ENCODE results near the gene UBE3A.

The UBE3A gene

DNA sequence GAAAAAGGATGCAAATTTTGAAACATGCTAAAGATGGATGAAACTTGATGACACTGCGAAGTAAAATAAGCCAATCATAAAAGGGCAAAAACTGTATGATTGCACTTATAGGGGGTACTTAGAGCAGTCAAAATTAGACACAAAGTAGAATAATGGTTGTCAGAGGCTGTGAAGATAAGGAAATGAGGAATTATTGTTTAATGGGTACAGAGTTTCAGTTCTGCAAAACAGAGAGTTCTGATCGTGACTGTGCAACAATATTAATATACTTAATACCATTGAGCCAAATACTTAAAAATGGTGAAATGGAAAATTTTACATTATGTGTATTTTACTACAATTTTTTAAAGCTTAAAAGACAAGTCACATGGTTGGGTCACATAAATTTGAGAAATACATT lies 35.1 kb downstream of the UBE3A start:
- DNase-seq (ENCODE audit: low read depth in 3 of 3) = no peak

DNA sequence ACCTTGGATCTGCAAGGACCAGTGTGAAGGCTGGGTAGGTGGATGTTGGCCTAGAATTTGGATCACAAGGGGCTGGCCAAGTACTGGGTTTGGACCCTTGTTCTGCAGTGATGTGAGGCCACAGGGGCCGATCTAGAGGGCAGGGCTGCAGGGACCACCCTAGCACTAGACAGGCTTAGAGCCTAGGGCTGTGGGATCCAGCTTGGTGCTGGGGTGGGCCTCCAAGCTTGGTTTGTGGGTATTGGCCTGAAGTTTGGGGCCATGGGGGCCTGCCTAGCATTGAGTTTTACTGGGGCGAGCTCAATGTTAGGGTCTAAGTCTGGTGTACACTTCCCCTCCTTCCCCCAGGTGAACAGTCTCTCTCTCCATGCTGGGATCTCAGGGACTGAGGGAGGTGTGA lies 36.5 kb downstream of the UBE3A start:
- no peak for DNase-seq (ENCODE audit: low read depth in 3 of 3)

DNA sequence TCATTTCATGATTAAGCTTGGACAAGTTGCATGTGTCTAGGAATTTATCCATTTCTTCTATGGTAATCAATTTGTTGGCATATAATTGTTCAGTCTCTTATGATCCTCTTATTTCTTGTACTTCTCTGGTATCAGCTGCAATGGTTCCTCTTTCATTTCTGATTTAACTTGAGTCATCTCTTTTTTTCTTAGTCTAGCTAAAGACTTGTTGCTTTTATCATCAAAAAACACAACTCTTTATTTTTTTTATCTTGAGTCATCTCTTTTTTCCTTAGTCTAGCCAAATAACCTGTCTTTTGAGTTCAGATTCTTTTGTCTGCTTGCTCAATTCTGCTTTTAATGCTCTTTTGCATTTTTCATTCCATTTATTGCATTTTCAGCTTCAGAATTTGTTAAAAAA lies 37.3 kb downstream of the UBE3A start:
- DNase-seq (ENCODE audit: low read depth in 3 of 3) = no peak

DNA sequence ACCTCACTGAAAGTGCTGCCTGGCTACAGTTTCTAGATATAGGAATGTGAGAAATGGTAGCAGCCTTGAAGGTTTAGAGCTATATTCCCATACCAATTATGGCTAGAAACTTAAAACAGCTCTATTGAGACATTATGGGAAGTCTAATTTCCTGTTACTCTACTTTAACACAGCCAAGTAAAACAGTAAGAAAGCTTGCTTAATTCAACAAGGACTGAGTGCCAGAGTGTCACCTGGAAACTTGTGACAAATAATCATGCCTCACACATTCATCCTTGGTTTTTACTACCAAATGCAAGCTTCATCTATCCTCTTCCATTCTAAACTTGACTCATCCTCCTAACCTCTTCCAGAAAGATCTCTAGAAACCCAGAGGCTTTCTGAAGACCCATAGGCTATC lies 41.7 kb downstream of the UBE3A start:
- no peak for DNase-seq (ENCODE audit: low read depth in 3 of 3)

DNA sequence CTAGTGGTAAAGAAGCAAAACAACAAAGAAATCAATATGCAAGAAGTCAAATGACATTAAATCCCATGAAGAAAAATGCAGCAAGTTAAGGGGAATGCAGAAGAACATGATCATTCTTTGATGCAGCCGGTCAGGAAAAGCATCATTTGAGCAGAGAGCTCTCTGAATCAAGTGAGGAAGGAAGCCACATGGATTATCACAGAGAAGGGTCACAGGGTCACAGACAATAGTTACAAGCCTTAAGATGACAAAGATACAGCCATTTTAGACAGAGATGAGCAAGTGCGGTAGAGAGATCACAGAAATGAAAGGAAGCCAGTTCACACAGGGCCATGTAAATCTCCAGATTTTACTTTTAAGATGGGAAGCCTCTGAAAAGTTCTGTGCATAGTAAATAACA lies 43.9 kb downstream of the UBE3A start:
- DNase-seq (ENCODE audit: low read depth in 3 of 3) = no peak

DNA sequence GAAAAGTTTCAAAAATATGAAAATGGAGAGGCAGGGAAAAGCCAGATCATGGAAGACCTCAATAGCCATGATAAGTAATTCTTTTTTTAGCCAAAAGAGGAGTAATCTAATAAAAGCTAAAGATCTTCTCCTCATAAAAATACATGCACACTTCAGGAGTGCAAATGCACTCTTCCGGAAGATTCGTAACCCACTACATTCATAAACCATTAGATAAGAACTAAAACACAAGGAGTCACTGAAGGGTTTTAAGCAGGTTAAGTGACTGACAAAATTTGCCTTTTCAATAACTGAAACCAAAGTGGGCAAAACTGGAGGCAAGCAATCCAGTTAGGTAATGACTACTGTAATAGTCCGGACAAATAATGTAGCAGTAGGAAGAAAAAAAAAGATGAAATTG lies 46.0 kb downstream of the UBE3A start:
- DNase-seq (ENCODE audit: low read depth in 3 of 3) = no peak

DNA sequence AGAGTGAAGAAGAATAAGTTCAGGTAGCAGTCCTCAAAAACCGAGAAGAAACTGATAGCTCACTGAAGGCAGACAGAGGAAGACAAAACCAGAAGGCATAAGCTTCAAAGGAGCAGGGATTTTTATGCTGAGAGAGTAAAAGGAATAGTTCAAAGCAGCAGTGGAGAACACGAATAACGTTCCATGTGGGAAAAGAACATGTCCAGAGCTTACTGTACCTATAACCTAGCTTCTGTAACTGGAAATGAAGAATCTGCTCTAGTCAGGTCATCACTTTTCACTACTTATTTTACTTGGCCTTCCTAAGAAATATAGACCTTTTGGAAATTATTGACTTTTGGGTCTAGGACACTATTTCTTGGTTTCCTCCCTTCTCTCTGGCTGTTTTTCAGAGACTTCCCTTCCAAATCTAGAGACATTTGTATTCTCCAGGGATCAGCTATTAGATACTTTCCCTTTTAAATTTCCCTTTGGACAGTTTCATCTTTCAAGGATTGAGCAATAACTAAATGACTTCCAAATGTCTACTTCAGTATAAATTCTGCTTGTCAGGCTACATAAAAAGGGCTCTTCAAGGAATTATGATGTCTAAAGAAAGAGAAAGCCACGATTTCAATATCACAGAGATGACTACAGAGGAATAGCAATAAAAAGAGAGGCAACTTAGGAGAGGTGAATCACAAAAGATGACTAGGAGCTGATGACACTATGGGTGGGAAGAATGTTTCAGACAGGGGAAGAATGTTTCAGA lies 46.7 kb downstream of the UBE3A start:
- no peak for DNase-seq (ENCODE audit: low read depth in 3 of 3)

DNA sequence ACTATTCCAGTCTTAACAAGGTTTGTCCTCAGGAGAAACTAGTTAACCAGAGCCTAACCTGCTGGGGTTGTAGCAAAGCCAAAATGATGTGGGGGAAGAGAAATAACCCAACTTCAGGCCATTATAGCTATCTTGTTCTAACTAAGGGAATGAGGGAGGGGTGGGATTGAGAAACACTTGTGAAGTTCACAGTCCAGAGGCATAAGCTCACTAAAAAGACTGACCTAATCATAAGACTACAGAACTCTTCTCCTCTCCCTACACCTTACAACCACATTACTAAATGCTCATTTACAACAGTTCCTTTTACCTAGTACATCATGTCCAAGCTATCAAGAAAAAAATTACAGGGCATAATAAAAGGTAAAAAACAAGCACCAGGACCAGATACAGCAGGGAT lies 52.8 kb downstream of the UBE3A start:
- no peak for DNase-seq (ENCODE audit: low read depth in 3 of 3)

DNA sequence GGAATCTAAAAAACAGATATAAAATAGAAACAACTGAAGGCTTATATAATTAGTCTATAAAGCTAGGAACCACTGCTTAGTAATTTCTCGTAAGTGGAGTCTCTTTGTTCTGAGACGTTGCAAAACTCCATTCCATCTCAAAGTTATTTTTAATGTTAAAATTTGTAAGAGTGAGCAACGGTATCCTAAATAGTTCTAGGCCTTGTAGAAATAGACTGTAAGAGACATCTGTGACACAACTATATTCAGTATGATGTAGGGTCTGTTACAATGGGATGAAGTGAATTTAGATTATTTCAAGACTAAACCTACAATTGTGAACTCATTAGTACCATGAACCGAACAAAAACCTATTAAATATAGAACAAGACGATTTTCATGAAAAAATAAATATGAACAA lies 57.2 kb downstream of the UBE3A start:
- no peak for DNase-seq (ENCODE audit: low read depth in 3 of 3)

DNA sequence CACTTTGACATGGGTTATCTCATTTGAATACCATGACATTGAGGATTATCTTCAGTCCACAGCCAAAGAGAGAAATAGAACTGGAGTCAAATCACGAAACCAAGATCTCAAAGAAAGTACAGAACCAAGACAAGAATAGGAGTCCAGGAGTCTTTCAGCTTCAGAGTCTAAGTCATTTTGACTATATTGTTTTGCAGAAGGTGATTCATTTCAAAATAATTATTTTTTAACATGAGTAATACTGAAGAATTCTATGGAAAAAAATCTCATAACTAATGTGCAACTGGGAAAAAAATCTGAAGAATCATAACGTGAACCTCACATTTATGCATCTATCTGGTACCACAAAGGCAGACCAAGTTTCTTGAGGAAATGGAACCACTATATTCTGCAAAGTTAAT lies 60.3 kb downstream of the UBE3A start:
- DNase-seq (ENCODE audit: low read depth in 3 of 3) = no peak

DNA sequence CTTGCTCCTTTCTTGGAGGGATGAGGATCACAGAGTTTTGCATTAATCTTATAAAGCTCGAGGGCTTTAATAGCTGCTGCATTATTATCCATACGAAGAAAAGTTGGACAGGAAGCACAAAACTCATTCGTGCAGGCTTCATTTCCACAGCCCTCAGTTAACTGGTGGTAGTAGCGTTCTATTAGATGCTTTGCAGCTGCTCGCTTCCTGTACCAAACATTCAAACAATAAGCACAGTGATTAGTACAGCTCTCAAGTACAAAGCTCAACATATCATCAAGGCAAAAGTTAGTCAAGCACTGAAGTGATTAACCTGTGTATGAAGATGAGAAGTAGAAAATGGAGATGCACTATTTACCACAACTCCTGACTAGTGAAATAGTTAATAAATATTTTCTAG lies 63.3 kb downstream of the UBE3A start:
- no peak for DNase-seq (ENCODE audit: low read depth in 3 of 3)

DNA sequence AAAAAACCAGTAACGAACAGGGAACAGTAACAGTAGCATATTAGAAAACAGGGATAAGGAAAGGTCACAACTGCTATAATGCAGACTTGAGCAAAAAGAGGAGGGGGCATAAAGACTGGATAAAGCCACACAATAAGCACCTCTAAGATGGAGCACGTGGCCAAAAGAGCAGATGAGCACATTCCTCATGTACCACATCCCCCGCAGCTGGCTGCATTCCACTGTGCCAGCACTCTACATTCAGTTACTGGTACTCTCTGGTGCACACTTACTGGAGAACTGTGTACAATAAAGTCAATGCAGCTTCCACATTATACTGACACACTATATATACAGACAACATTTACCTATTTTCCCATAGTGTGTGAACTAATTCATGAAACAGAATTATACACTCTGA lies 64.7 kb downstream of the UBE3A start:
- DNase-seq (ENCODE audit: low read depth in 3 of 3) = no peak

DNA sequence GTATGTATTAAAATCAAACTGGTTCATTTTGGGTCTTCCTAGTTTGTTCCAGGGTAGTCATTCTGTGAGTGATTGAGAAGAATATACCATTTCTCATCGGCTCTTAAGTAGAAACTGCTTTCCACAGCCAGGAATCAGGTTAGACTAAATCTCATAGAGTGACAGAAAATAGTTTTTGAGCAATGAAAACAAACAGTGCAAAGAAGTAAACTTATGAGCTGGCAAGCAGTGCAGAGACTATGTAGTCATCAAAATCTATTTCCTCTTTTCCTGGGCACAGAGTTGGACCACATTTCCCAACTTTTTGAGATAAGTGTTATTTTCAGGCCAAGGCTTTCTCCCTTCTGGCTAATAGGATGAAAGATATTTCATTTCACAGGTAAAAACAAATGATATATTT lies 66.5 kb downstream of the UBE3A start:
- no peak for DNase-seq (ENCODE audit: low read depth in 3 of 3)

DNA sequence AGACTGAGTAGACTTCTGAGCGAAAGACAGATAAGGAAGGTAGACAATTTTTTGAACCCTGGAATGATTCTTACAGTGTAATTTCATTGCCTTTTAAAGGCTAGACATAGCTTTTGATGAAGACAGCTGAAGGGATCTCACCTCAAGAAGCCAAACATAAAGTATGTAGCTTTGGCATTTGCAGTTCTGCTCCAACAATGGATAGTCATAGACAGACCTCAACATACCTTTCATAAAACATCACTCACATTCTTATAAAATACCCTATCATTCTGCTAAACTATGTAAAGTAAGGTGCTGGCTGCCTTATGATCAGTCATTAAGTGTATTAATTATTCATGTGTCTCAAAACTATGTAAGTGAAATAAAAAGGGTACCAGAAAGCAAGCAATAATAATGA lies 70.0 kb downstream of the UBE3A start:
- DNase-seq (ENCODE audit: low read depth in 3 of 3) = no peak

DNA sequence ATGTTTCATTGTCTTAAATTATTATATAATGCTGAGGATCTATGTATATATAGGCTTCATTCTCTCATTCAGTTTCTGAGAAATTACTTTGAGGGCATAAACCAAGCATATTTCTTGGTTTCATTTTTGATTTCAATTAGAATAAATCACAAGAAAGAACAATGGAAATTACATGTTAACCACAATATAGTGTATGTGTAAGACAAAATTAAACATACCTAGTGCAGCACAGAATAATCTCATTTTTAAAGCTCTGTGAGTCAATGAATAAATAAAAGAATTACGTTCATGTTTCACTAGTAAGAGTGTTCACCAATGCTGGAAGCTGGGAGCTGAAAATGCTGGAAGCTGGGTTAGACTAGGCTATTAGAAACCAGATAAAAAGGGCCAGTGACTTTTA lies 72.8 kb downstream of the UBE3A start:
- no peak for DNase-seq (ENCODE audit: low read depth in 3 of 3)

DNA sequence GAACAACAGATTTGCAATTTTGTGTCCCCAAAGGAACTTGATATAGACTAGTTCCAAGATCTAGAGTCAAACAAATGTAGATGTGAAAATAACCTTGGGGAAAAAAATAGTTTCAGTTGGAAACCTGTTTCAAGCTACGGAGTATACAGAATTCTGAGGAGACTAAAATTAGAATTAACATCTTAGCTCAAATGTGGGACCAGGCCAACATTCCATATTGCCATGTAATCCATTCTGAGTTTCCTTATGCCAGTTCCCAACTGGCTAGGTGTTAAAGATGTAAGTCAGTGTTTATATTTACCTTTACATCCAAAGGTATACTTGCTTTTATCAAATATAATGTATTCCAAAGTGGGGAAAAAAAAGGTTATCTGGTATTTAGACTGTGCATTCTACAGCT lies 76.3 kb downstream of the UBE3A start:
- DNase-seq (ENCODE audit: low read depth in 3 of 3) = no peak

DNA sequence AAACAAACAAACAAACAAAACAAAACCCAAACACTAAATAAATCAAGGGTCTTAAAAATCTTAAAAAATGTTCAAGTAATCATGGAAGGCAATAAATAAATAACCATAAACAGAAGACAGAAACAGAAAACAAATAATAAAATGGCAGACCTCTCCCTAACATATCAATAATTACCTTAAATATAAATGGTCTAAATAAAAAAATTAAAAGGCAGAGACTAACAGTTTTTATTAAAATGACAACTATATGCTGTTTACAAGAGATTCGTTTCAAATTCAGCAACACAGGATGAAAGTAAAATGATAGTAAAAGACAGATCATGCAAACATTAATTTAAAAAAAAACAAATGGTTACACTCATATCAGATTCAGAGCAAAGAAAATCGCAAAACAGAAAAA lies 91.1 kb downstream of the UBE3A start:
- no peak for DNase-seq (ENCODE audit: low read depth in 3 of 3)

DNA sequence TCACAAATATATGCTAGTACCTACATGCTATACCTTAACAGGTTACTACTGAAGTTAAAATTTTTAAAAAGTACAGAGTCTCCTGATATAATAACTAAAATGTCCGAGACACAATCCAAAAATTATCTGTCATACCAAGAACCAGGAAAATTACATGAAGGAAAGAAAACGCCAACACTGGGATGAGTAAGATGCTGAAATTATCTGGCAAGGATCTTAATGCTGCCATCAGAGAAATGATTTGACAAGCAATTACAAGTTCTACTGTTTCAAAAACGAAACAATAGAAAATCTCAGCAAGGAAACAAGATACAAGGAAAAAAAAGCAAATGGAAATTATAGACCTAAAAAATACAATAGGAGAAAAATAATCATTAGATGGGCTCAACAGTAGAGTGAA lies 92.5 kb downstream of the UBE3A start:
- DNase-seq (ENCODE audit: low read depth in 3 of 3) = no peak

DNA sequence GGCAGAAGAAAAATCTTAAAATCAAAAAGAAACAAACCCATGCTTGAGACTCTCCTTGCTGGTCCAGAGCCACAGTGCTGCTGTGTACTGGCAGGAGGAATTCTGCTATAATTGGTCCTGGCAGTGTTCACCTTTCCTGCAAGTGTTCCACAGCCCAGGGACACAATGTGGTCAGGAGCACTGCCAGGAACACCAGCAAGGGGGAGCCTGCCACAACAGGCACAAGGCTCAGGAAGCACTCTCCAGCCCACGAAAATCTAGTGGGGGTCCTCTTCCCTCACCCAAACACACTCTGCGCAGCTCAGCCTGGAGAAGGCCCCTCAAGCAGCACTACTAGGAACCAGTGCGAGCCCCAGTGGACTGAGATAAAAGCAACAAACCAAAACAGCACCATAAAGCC lies 92.9 kb downstream of the UBE3A start:
- no peak for DNase-seq (ENCODE audit: low read depth in 3 of 3)

DNA sequence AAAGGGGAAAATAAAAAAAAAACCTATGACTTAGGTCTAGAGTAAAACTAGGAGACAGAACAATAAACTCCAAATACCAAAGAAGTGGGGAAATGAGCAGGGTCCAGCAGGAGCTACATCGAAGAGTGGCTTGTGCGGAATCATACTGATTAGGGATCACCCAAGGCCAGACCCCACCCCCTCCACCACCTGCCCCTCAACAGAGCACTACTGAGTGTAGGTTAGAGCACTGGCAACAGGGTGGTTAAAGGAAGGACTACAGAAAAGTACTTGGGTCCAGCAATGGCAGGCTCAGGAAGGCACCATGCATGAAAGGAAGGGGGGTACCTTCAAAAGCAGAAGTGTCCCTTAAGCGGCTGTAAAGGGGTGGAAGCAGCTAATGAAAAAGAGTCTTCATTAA lies 96.2 kb downstream of the UBE3A start:
- no peak for DNase-seq (ENCODE audit: low read depth in 3 of 3)

DNA sequence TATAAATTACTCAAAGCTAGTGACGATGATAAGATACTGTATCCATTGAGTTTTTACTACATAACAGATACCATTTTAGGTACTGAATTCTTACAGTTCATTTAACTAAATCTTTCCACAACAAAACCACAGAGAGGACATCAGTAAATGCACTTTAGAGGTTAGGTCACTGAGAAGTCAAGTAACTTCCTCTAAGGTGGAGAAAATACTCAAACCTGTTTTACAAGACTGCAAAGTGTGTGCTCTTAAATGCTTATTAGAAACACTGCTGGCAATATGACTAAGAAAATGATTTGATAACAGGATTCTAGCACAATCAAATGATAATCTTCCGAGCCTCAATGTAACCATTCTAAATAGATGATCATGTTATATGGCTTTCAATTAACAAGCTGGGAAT lies 99.4 kb downstream of the UBE3A start:
- DNase-seq (ENCODE audit: low read depth in 3 of 3) = no peak

DNA sequence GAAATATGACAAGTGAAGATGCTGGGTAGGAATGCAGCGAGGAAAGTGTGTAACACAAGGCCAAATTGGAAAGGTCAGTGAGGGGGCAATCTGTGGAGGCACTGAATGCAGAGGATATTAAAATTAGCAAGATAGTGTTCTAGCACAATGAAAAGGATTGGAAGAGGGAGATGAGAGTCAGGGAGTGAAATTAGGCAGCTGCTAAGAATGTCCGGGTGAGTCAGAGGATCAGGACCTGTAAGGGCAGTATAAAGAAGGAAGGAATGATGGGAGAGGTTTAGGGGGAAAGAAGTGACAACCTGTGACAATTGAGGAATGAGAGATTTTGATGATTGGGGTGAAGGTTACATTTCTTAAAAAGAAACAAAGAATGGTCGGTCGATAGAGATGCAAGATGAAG lies 103.5 kb downstream of the UBE3A start:
- no peak for DNase-seq (ENCODE audit: low read depth in 3 of 3)

DNA sequence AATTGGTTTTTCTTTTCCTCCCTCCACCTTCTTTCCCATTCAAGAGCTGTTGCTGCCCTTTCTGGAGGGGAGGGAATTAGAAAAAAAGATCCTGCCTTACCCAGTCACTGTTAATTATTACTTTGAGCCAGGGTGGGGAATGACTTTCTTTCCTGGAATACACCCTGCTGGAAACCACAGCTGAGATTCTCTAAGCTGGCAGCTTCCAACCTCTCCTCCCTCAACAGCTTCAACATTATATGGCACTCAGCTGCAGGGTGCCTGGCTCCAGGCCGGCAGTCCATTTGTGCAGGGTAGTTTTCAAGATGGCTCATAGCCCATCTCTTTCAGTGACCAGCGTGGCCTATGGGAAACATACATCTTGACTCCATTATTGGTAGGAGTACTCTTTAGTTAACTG lies 105.8 kb downstream of the UBE3A start:
- no peak for DNase-seq (ENCODE audit: low read depth in 3 of 3)

DNA sequence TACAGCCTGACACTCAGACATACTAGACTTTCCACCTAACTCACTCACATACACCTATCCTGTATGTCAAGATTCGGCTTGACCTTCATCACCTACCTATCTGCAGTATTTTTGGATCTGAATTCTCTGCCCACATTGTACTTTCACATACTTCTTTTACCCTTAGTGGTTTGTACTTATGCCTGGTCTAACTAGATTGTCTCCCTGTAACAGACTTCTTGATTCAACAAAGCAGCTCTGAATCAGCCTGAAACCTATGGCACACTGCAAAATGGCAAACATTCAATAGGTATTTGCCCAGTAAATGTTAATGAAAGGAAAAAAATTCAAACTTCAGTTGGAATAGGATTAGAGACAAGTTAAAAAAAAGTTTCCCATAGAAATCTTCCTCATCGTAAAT lies 106.5 kb downstream of the UBE3A start:
- no peak for DNase-seq (ENCODE audit: low read depth in 3 of 3)

DNA sequence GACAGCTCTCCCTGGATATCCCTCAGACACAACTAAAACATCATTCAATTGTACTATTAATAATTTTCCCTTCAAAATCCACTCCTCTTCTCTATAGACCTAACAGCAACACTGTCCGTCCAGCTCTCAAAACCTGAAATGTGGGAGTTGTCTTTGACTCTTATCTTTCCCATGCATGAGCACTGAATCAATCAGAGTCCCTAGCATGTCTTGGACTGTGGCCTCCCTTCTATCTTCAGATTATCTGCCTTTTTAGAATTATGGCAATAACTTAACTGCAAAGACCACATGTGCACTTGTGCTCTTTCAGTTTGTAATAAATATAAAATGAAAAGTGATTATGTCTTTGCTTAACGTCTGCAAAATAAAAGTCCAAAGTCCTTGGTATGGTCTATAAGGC lies 107.0 kb downstream of the UBE3A start:
- no peak for DNase-seq (ENCODE audit: low read depth in 3 of 3)
